ENCODE measurements around the gene CTTNBP2.

DNA sequence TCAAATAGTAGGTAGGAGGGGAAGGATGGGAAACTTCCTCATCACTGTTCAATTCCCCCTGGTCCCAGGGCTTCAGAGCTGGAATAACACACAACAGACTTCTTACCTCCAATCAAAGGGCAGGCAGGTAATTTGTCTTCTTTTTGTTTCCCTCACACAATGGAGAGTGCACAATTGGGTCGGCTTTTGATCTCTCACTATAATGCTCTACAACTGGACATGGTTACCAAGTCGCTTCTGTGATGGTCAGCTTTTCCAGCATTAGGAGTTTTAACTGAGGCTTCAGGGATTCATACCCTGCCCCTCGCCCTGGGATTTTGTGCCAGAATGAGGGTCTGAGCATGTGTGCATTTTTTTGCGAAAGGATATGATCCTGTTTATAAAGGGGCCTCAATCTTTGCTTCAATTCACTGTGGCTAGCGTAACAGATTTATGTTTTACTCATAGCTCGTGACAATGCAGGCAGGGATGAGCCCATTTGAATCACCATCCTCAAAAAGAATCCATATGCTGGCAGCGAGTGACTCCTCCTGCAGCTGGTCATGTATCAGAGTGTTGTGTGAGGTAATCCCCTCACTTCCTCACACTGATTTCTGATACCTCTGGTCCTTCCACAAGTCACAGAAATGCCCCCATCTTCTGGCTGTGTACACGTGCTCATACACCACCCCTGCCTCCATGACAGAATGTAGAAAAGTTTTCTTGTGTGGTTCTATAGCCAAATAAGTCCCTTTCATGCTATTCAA is 189.6 kb downstream of the CTTNBP2 start:
- TF ChIP-seq EP300 (IDR thresholded peaks at IDR 0.05; ENCODE audit: low read depth): no peak
- no peak for TF ChIP-seq POLR2AphosphoS5 (IDR thresholded peaks at IDR 0.05)

Measured in transverse colon (tissue), 3 donors.